Muscle of leg (tissue), 11 donors: Measurements from ENCODE around the gene DBNDD1. TPM values are rescaled to one million over a fixed set of nuclear protein-coding genes. Genes with fewer than 3 reads are reported as not detected.

Source experiments
- DNase-seq: peaks from one replicate; pipeline ENCODE4 v3.0.0; 2013
- H3K27ac ChIP-seq: one replicate; pipeline ENCODE4 v1.5.1; 2013; ENCODE audit warnings: mild to moderate bottlenecking, low read length, control low read depth
- H3K27me3 ChIP-seq: one replicate; pipeline ENCODE4 v1.6.1; 2013; ENCODE audit warnings: low read length; ENCODE audit not compliant: control insufficient read depth, insufficient read depth
- H3K36me3 ChIP-seq: one replicate; pipeline ENCODE4 v1.6.1; 2013; ENCODE audit warnings: low read length; ENCODE audit not compliant: control insufficient read depth, insufficient read depth
- H3K4me1 ChIP-seq: one replicate; pipeline ENCODE4 v1.6.1; 2013; ENCODE audit warnings: low read length; ENCODE audit not compliant: control insufficient read depth, insufficient read depth
- H3K4me3 ChIP-seq: one replicate; pipeline ENCODE4 v1.5.1; 2013; ENCODE audit warnings: low read length, control low read depth
- H3K9me3 ChIP-seq: replicated peaks from 2 replicates; pipeline ENCODE4 v1.6.1; 2013; ENCODE audit warnings: low read depth, low read length; ENCODE audit not compliant: control insufficient read depth
- WGBS: methylation state at CpG from one replicate; pipeline ENCODE4 v1.1.5; 2013; ENCODE audit warnings: missing lambda C conversion rate; ENCODE audit not compliant: insufficient coverage; 5-methylcytosine and 5-hydroxymethylcytosine counted together
- polyA plus RNA-seq, 8 donors: library from polyadenylated mRNA; unstranded; fragments of 120-200 nt; gene quantifications; one replicate each; pipeline versions ENCODE4 v1.2.1 to v1.2.3, GENCODE V29; 2013; ENCODE audit warnings: inconsistent platforms in 1 of 8, low replicate concordance in 1 of 8; ENCODE audit not compliant: insufficient read length in 8 of 8, insufficient read depth in 1 of 8
- total RNA-seq: library from RNA; stranded (reverse); fragments of 120-200 nt; gene quantifications from one replicate; pipeline ENCODE4 v1.2.4, GENCODE V29; 2013

DBNDD1 gene
- total and polyA plus RNA-seq, 9 donors = 2.7 to 16.6 (median 10.6) TPM

DNA sequence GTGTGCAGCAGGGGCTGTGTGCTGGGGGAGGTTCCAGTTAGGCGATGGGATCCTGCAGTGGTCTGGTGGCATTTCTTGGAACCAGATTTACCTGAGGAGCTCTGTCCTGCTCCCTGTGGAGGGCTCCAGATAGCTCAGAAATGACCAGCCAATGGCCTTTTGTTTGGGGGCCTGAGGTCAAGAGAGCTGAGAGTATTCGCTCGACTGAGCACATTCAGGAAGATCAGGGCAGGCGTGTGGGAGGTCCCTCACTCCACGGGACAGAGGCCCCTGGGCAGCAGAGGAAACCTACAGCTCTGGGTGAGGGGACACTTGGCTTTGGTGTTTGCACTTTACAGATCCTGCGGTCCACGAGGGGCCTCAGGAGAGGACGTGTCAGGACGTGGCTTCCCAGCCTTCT, 52.5 kb downstream of the DBNDD1 start:
- Histone ChIP-seq H3K4me3 (no peak overlapping the region), H3K9me3 (peaks cover 19% of the 10 kb centered on the region), H3K4me1 (peaks cover 9% of the 10 kb centered on the region), H3K27ac (no peak overlapping the region), H3K27me3 (no peaks in the 10 kb centered on the region), H3K36me3 (peaks cover 38% of the 10 kb centered on the region)
- DNase-seq = no peak
- 86% methylated on average over 9 of the region's 9 CpGs for WGBS

DNA sequence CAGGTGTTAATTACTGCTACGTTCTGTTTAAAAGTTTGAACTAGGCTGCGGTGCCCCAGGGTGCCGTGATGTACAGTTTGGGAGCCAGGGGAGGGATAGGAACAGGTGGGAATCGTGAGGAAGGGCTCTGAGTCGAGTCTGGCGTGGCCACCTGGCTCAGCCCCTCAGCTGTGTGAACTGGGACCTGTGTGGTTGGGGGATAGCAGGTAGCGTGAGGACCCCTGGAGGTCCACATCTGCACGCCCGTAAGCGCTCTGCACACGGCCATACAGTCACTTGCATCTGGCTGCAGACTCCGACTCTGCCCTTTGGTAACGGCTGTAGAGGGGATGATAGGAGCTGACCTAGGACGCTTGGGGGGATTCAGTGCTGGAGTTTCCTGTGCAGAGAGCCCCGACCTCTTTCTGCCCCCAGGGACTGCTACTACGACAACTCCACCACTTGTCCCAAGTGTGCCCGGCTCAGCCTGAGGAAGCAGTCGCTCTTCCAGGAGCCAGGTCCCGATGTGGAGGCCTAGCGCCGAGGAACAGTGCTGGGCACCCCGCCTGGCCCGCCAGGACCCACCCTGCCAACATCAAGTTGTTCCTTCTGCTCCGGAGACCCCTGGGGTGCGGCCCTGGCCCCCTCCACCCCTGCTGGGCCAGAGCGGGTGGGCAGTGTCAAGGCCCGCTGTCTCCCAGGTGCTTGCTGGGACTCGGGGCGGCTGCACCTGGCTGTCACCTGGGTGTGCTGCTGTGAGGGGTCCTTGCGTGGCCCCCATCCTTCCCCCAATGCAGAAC, 53.6 kb downstream of the DBNDD1 start:
- peaks cover 10% of the 10 kb centered on the region for H3K9me3 ChIP-seq
- no peaks in the 10 kb centered on the region for H3K4me1 ChIP-seq
- H3K4me3 ChIP-seq = no peak overlapping the region
- DNase-seq = no peak
- no peak overlapping the region for H3K27ac ChIP-seq
- WGBS = 80% methylated on average over 26 of the region's 30 CpGs
- H3K27me3 ChIP-seq = no peaks in the 10 kb centered on the region
- H3K36me3 ChIP-seq = peaks cover 49% of the 10 kb centered on the region

DNA sequence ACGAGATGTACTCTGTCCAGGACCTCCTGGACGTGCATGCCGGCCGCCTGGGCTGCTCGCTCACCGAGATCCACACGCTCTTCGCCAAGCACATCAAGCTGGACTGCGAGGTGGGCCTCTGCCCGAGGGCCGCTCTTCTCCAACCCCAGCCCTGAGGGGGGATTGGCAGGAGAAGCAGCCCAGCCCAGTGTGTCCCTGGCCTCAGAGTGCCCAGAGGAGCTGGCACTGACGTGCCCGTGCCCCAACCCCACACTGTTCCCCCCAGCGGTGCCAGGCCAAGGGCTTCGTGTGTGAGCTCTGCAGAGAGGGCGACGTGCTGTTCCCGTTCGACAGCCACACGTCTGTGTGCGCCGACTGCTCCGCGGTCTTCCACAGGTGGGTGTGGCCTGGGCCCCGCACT, 55.1 kb downstream of the DBNDD1 start:
- WGBS = 88% methylated on average over 25 of the region's 25 CpGs
- Histone ChIP-seq H3K9me3 (no peaks in the 10 kb centered on the region), H3K4me1 (no peaks in the 10 kb centered on the region), H3K27ac (no peak overlapping the region), H3K4me3 (no peak overlapping the region), H3K36me3 (peaks cover 49% of the 10 kb centered on the region), H3K27me3 (no peaks in the 10 kb centered on the region)
- no peak for DNase-seq

DNA sequence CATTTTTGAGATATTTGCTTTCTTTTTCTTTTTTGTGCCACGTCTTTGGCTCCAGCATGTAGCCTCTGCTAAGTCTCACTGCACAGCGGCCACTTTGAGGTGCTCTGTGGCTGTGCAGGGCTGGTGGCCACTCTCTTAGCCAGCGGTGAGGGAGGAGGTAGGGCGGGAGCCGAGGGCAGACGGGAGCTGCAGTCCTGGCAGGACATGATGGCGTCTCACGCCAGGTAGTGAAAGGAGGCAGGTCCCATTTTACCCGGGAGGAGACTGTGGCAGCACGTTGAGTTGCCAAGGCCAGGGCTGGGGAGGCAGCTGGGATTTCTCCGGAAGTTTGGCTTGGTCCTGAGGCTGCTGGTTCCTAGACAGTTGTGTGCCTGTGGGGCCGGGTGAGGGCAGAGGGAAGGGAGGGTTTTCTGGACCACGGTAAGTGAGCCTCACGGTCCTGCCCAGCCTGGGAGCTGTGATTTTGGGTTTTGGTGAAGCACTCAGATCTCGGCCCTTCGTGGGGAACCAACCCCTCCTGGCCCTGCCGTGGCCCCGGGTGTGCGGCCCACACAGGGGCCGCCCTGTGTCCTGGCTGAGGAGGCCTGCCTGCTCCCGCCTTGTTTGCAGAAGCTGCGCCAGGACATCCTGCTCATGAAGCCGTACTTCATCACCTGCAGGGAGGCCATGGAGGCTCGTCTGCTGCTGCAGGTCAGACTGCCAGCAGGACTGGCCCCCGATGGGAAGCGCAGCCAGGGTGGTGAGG, 56.3 kb downstream of the DBNDD1 start:
- H3K36me3 ChIP-seq = peaks cover 61% of the 10 kb centered on the region

GRCh38 chr16:89961920-89962319, 57.3 kb downstream of the DBNDD1 start:
- H3K27ac ChIP-seq = no peak overlapping the region
- no peak overlapping the region for H3K4me3 ChIP-seq
- H3K4me1 ChIP-seq = no peaks in the 10 kb centered on the region
- DNase-seq = no peak
- no peaks in the 10 kb centered on the region for H3K27me3 ChIP-seq
- 94% methylated on average over 17 of the region's 23 CpGs for WGBS
- peaks cover 68% of the 10 kb centered on the region for H3K36me3 ChIP-seq
- no peaks in the 10 kb centered on the region for H3K9me3 ChIP-seq

More for the DNA sequence above, 56.3 kb downstream of the DBNDD1 start:
- H3K4me3 ChIP-seq = no peak overlapping the region
- WGBS = 83% methylated on average over 23 of the region's 26 CpGs
- H3K27ac ChIP-seq = no peak overlapping the region
- no peaks in the 10 kb centered on the region for H3K4me1 ChIP-seq
- DNase-seq = no peak
- H3K27me3 ChIP-seq = no peaks in the 10 kb centered on the region
- no peaks in the 10 kb centered on the region for H3K9me3 ChIP-seq

- peaks cover 67% of the 10 kb centered on the region for H3K36me3 ChIP-seq
- WGBS = 93% methylated on average over 12 of the region's 13 CpGs
These were observed 58.3 kb downstream of the DBNDD1 start for GRCh38 chr16:89960966-89961365.

GRCh38 chr16:89958596-89958995, 60.7 kb downstream of the DBNDD1 start:
- Histone ChIP-seq H3K9me3 (no peaks in the 10 kb centered on the region), H3K27me3 (no peaks in the 10 kb centered on the region), H3K4me3 (no peak overlapping the region), H3K27ac (no peak overlapping the region), H3K36me3 (peaks cover 71% of the 10 kb centered on the region), H3K4me1 (peaks cover 3% of the 10 kb centered on the region)
- DNase-seq = no peak
- 96% methylated on average over 10 of the region's 10 CpGs for WGBS

More at GRCh38 chr16:89960966-89961365, 58.3 kb downstream of the DBNDD1 start:
- H3K4me1 ChIP-seq = peaks cover 3% of the 10 kb centered on the region
- no peaks in the 10 kb centered on the region for H3K27me3 ChIP-seq
- H3K27ac ChIP-seq = no peak overlapping the region
- H3K9me3 ChIP-seq = no peaks in the 10 kb centered on the region
- no peak for DNase-seq
- H3K4me3 ChIP-seq = no peak overlapping the region

DNA sequence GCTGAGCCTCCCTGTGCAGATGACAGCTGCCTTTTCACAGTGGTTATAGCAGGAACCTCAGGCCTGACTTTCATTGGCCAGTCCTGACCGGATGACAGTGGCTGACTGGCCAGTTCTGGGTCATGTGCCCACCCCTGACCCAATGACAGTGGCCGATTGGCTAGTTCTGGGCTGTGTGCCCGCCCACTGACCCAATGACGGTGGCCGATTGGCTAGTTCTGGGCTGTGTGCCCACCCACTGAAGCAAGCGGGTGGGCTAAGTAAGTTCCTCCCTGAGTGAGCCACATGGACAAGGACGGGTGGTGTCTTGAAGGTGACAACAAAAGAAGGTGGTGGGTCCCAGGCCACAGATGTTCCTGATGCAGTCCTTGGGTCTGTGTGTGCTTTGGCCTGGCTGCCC, 61.2 kb downstream of the DBNDD1 start:
- peaks cover 3% of the 10 kb centered on the region for H3K4me1 ChIP-seq
- H3K4me3 ChIP-seq = no peak overlapping the region
- peak; percentile 50 for DNase-seq
- 84% methylated on average over 5 of the region's 7 CpGs for WGBS
- no peaks in the 10 kb centered on the region for H3K9me3 ChIP-seq
- H3K27me3 ChIP-seq = no peaks in the 10 kb centered on the region
- no peak overlapping the region for H3K27ac ChIP-seq
- peaks cover 66% of the 10 kb centered on the region for H3K36me3 ChIP-seq

GRCh38 chr16:89957216-89957785, 62.0 kb downstream of the DBNDD1 start:
- Histone ChIP-seq H3K4me1 (peaks cover 3% of the 10 kb centered on the region), H3K27me3 (no peaks in the 10 kb centered on the region), H3K36me3 (peaks cover 63% of the 10 kb centered on the region), H3K27ac (no peak overlapping the region), H3K4me3 (no peak overlapping the region), H3K9me3 (no peaks in the 10 kb centered on the region)
- 79% methylated on average over 6 of the region's 23 CpGs for WGBS
- DNase-seq = no peak

DNA sequence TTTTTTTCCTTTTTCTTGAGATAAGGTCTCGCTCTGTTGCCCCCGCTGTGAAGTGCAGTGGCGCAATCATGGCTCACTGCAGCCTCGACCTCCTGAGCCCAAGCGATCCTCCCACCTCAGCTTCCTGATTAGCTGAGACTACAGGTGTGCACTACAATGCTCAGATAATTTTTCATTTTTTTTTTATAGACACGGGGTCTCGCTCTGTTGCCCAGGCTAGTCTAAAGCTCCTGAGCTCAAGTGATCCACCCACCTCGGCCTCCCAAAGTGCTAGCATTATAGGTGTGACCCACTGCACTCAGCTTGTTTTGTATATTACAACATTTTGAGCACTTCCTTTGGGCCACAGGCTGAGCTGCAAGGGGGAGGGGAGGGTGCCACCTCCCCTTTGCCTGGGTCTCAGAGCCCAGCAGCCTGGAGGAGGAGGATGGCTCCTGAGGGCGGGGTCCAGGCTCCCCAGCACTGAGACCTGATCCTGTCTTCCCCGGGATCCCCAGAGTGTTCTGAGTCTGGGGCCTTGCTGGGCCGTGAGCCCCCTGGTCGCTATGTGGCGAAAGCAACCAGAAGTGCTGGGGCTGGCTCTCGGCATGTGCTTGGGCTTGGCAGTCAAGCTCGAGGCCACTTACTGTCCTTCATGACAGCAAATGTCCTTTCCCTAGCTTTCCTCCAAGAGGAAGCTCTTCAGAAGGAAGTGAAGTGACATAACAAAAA, 62.6 kb downstream of the DBNDD1 start:
- Histone ChIP-seq H3K27ac (no peak overlapping the region), H3K4me3 (no peak overlapping the region), H3K36me3 (peaks cover 61% of the 10 kb centered on the region), H3K4me1 (peaks cover 3% of the 10 kb centered on the region), H3K9me3 (no peaks in the 10 kb centered on the region), H3K27me3 (no peaks in the 10 kb centered on the region)
- WGBS = 92% methylated on average over 14 of the region's 15 CpGs
- DNase-seq = no peak
